DND-41 (cell line): ENCODE measurements around the gene CARMIL3.

Source experiments
- ATAC-seq: fragments of 200-7000 bp; cut with Tn5 transposase; 3 replicates; pipeline ENCODE4 v1.9.1; 2021; ENCODE audit warnings: low read depth; ENCODE audit not compliant: insufficient read depth
- DNase-seq: peaks from one replicate; pipeline ENCODE4 v3.0.0-alpha.2; 2020
- H2AFZ ChIP-seq: 2 replicates; pipeline ENCODE4 v1.6.0; 2012; ENCODE audit warnings: low read depth, low read length
- H3K27ac ChIP-seq: 2 replicates; pipeline ENCODE4 v1.5.1; 2012; ENCODE audit warnings: low read length, inconsistent platforms
- H3K27me3 ChIP-seq: fragments of 200-600 bp; sonication (generic); 2 replicates; pipeline ENCODE4 v1.6.0; 2012; ENCODE audit warnings: low read length, mild to moderate bottlenecking, inconsistent platforms; ENCODE audit not compliant: insufficient read depth, poor library complexity
- H3K36me3 ChIP-seq: 2 replicates; pipeline ENCODE4 v1.5.1; 2012; ENCODE audit warnings: low read length, inconsistent platforms; ENCODE audit not compliant: insufficient read depth
- H3K4me1 ChIP-seq: 2 replicates; pipeline ENCODE4 v1.5.1; 2012; ENCODE audit warnings: mild to moderate bottlenecking, low read length; ENCODE audit not compliant: insufficient read depth
- H3K4me2 ChIP-seq: 2 replicates; pipeline ENCODE4 v1.6.0; 2012; ENCODE audit warnings: mild to moderate bottlenecking, moderate library complexity, low read length, inconsistent platforms; ENCODE audit not compliant: insufficient read depth
- H3K4me3 ChIP-seq, 2 experiments: fragments of 200-600 bp in 1 of 2; shearing (Covaris generic) in 1 of 2; 2 replicates each; pipeline ENCODE4 v1.5.1; 2012 to 2016; ENCODE audit warnings: inconsistent platforms in 2 of 2, low read length in 2 of 2, mild to moderate bottlenecking in 2 of 2, low read depth in 1 of 2, moderate library complexity in 1 of 2
- H3K79me2 ChIP-seq: 2 replicates; pipeline ENCODE4 v1.6.0; 2012; ENCODE audit warnings: low read length, inconsistent platforms; ENCODE audit not compliant: insufficient read depth
- H3K9ac ChIP-seq: 2 replicates; pipeline ENCODE4 v1.6.0; 2012; ENCODE audit warnings: low read depth, mild to moderate bottlenecking, inconsistent platforms, low read length, moderate library complexity
- H3K9me3 ChIP-seq: 2 replicates; pipeline ENCODE4 v1.5.1; 2012; ENCODE audit warnings: low read length, moderate library complexity, mild to moderate bottlenecking, inconsistent platforms; ENCODE audit not compliant: insufficient read depth, severe bottlenecking
- H4K20me1 ChIP-seq: 2 replicates; pipeline ENCODE4 v1.6.0; 2012; ENCODE audit warnings: low read length; ENCODE audit not compliant: insufficient read depth
- CTCF ChIP-seq: IDR thresholded peaks from 2 replicates; pipeline ENCODE4 v1.5.1; 2012; ENCODE audit warnings: borderline replicate concordance, low read length, moderate library complexity, mild to moderate bottlenecking; ENCODE audit not compliant: poor library complexity, severe bottlenecking; ENCODE audit errors: extremely low read depth
- EZH2 ChIP-seq: IDR thresholded peaks from 3 replicates; pipeline ENCODE4 v1.6.1; 2012; ENCODE audit warnings: borderline replicate concordance, low read depth, mild to moderate bottlenecking, moderate library complexity, low read length, inconsistent platforms; ENCODE audit not compliant: severe bottlenecking

CARMIL3 gene

GRCh38 chr14:24055971-24056799 is 4.4 kb downstream of the CARMIL3 start:
- peaks cover 20% of the 10 kb centered on the region for H3K4me1 ChIP-seq
- no peak overlapping the region for H3K9ac ChIP-seq
- no peaks in the 10 kb centered on the region for H3K9me3 ChIP-seq
- no peak overlapping the region for H3K4me3 ChIP-seq
- no peak for TF ChIP-seq EZH2
- no peak for TF ChIP-seq CTCF
- ATAC-seq (no peak), DNase-seq (no peak)
- H3K27ac ChIP-seq: no peak overlapping the region
- no peak overlapping the region for H3K4me2 ChIP-seq
- H2AFZ ChIP-seq: no peak overlapping the region
- no peaks in the 10 kb centered on the region for H3K36me3 ChIP-seq
- H3K79me2 ChIP-seq: no peaks in the 10 kb centered on the region
- no peaks in the 10 kb centered on the region for H3K27me3 ChIP-seq
- 0 out of 2 replicates have a peak, but pooled peaks cover 2% of the 10 kb centered on the region for H4K20me1 ChIP-seq

- no peaks in the 10 kb centered on the region for H3K36me3 ChIP-seq
- peaks cover 14% of the 10 kb centered on the region for H3K4me1 ChIP-seq
- no peaks in the 10 kb centered on the region for H3K9me3 ChIP-seq
- H4K20me1 ChIP-seq: 0 out of 2 replicates have a peak, but pooled peaks cover 2% of the 10 kb centered on the region
- no peaks in the 10 kb centered on the region for H3K27me3 ChIP-seq
- ATAC-seq (no peak), DNase-seq (no peak)
- H3K79me2 ChIP-seq: no peaks in the 10 kb centered on the region
- H3K27ac ChIP-seq: no peak overlapping the region
- H3K9ac ChIP-seq: no peak overlapping the region
- no peak overlapping the region for H2AFZ ChIP-seq
- H3K4me3 ChIP-seq: no peak overlapping the region
- TF ChIP-seq CTCF: no peak
- no peak for TF ChIP-seq EZH2
- H3K4me2 ChIP-seq: no peak overlapping the region
Measured at GRCh38 chr14:24056800-24057184, 5.0 kb downstream of the CARMIL3 start.

- no peaks in the 10 kb centered on the region for H3K9me3 ChIP-seq
- TF ChIP-seq EZH2: no peak
- TF ChIP-seq CTCF: no peak
- DNase-seq (no peak), ATAC-seq (no peak)
- no peak overlapping the region for H3K9ac ChIP-seq
- no peak overlapping the region for H3K4me3 ChIP-seq
- no peak overlapping the region for H3K27ac ChIP-seq
- no peak overlapping the region for H2AFZ ChIP-seq
- no peaks in the 10 kb centered on the region for H3K79me2 ChIP-seq
- H3K4me2 ChIP-seq: no peak overlapping the region
- peaks cover 10% of the 10 kb centered on the region for H3K4me1 ChIP-seq
- H3K27me3 ChIP-seq: no peaks in the 10 kb centered on the region
- H3K36me3 ChIP-seq: no peaks in the 10 kb centered on the region
- H4K20me1 ChIP-seq: 0 out of 2 replicates have a peak, but pooled peaks cover 2% of the 10 kb centered on the region
Measured at GRCh38 chr14:24057271-24057670, 5.5 kb downstream of the CARMIL3 start.
